ENCODE measurements around the gene PRUNE2. TPM values are rescaled to one million over a fixed set of nuclear protein-coding genes. Genes with fewer than 3 reads are reported as not detected.

Gene PRUNE2
- total RNA-seq, 1 donor from 2014 or later: 0.78 TPM

DNA sequence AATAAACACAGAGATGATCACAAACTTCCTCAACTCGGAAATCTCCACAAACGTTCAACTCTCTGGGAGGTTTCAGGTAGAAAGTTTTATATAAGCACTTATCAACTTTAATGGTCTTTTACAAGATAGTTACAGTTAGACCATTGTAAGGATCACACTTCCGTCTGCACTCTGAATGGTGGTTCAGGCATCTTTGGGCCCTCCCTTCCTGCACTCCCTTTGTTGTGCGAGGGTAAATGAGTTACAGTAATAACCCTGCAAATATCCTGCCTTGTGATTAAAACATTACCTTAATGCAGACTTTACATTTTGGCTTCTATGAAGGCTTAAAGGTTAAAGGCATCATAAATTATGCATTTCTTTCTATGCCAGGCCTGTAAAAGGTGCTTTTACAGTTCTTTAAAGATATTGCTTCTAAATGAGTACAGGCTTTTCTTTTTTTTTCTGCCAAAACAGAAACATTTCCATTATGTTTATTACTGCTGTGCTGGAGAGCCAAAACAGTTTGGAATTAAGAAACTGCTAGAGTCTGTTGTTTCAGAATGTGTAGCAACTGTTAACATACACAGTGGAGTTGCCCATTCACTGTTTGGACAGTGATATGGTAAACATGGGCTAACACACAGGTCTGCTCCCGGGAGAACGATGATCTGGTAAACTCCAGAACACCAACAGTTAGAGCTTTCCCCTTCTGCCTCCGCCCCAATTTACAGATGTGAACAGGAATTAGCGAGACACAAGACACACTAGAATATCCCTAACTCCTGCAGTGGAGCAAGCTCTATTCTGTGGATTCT lies 1.1 kb downstream of the PRUNE2 start:
- no peak for ATAC-seq
- no peak for DNase-seq (ENCODE audit: low spot score)

DNA sequence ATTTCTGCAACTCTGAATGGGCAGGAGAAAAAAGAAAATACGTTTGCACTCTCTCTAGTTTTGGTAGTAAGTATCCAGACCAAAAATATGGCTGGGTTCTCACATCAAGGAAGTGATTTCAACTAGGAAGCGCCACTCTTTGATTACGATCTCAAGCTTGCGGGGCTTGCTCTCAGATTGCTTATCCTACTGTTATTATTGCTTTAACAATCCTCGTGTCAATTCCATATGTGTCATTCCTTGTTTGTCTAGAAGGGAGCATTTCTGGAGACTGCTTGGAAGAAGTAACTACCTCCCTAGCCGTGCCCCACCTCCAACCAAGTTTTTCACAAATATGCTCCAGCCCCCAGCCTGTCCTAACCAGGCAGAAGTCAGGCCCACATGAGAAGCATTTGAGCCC lies 3.5 kb downstream of the PRUNE2 start:
- no peak for ATAC-seq
- no peak for DNase-seq (ENCODE audit: low spot score)

DNA sequence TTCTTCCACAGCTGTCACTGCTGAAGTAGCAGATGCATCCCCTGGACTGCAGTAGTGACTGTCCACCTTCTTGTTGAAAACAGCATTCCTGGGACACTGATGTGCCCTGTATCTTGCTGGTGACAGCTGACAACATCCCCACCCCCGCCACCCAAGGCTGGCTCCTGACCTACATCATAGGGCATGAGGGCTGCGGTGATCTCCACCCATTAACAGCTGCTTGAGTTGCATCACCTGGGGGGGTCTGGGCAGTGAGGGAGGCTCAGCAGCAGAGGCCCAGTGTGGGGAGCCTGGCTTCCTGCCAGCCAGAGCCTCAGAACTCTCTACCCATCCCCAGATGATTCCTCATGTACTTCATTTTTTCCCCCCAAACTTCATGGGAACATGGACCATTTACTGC lies 4.1 kb downstream of the PRUNE2 start:
- no peak for ATAC-seq
- no peak for DNase-seq (ENCODE audit: low spot score)

DNA sequence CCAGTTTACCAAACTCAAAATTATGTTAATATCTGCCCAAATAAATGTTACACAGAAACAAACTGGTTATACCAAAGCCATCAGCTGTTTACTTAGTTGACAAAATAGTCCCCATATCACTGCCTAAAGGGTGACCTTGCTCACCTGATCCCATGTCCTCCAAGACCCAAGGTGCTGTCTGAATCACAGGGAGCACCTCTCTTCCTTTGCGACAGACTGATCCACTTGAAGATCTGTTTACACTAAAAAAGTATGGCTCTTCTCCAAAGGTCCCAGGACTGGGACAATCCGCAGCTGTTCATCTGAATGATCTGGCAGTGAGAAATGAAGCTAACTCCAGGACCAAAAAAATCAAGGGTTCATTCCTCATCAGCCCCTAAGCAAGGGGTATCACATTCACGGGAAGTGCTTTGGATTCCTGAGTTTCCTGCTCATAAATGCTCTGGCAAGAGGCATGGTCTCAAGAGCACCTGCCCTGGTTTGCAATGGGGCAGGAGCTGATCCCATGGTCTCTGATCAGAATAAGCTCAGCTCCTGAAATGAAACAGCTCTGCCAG lies 5.0 kb downstream of the PRUNE2 start:
- no peak for ATAC-seq
- no peak for DNase-seq (ENCODE audit: low spot score)

DNA sequence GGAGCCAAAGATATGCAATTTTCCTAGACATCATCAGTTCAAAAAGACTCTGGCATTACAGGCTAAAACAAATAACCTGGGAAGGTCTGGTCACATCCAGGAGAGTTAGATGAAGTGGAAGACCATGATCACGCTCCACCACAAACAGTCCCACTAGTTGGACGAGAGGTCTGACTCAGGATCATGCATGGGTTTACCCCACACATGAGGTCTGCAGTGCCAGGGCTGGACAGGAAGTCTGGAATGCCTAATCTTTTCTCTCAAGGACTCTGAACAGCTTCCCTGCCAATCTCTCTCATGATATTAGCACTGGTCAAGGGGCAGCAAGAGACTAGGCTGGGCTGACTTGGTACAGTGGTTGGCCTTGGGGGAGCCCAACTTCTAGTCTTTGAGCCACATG lies 7.1 kb downstream of the PRUNE2 start:
- DNase-seq (ENCODE audit: low spot score): no peak
- no peak for ATAC-seq

DNA sequence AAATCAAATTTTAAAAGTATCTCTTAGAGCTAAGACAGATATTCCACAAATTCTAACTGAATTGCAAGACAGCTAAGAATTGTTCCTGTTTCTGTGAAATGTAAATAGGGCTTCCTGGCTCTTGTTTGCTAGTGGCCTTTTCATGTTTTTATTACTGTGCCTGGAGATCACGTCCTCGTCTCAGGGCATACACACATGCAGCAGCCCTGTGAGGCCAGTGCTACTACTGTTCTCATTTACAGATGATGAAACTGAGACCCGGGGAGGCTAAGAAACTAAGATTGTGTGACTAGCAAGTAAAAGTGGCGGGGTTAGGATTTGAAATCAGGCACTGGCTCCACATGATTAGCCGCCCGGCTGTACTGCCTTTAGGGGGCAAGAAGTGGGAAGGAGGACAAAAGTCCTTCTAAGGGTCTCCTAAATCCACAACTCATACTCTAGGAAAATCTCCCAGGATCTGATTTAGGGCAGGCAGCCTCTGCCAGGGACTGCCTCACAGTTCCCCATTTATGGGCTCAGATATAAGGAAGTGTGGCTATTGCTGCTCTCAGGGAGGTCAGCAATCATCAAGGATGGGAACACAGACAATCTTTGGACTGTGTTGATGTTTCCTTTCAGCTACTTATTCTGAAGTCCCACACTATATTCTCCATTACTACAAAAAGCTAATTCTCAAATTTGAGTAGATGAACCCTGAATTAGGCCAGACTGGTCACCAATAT lies 7.9 kb downstream of the PRUNE2 start:
- ATAC-seq: no peak

DNA sequence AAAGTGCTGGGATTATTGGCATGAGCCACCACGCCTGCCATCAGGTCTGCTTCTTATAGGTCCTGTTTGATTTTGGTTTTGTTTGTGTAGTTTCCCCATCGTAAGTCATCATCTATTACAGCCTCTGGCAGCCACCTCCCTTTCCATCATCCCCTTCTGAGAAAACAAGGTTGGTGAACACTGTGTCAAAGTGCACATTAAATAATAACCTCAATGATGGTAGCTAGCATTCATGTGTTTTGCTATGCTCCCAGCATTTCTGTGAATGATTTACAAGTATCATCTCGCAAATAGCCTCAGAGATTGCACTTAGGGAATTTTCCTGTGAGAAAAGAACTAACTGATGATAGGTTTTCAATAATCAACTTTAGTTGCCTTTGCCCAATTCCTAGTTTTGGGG lies 9.9 kb downstream of the PRUNE2 start:
- ATAC-seq (no peak), DNase-seq (ENCODE audit: low spot score) (no peak)

More for the DNA sequence above, 7.9 kb downstream of the PRUNE2 start:
- DNase-seq (ENCODE audit: low spot score): no peak

DNA sequence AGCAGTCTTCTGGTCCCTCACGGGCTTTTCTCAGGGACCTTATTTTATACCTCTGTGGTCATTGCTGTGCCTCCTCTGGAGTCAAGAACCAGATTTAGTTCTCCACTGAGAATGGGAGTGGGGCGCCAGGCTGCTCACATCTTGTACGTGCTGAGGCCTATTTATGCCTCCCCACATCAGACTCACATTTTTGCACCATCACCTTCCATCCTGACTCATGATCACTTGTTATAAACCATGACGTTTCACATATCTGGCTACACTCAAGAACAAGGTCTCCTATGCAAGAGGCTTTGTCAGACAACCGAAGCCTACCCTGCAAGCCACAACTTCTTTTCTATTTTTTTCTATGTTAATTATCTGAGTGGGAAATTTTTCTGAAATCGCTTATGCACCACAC lies 10.7 kb downstream of the PRUNE2 start:
- DNase-seq (ENCODE audit: low spot score): no peak
- no peak for ATAC-seq

DNA sequence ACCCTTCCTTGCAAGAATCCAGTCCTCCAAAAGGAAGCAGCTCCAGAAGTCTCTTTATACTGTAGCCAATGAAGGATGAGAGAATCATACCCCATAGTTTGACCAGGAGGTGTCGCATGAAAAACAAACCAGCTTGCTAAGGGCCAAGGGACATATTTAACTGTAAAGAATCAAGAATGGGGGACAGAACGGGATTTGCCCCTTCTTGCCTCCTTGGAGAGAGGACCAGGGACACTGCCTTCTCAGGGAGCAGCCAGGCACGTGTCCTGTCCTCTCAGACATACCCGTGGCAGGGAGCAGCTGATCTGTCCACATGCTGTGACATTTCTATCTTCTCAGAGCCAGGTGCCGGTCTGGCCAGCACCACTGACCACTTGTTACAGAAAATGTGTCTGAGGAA lies 11.7 kb downstream of the PRUNE2 start:
- ATAC-seq (no peak), DNase-seq (ENCODE audit: low spot score) (no peak)

DNA sequence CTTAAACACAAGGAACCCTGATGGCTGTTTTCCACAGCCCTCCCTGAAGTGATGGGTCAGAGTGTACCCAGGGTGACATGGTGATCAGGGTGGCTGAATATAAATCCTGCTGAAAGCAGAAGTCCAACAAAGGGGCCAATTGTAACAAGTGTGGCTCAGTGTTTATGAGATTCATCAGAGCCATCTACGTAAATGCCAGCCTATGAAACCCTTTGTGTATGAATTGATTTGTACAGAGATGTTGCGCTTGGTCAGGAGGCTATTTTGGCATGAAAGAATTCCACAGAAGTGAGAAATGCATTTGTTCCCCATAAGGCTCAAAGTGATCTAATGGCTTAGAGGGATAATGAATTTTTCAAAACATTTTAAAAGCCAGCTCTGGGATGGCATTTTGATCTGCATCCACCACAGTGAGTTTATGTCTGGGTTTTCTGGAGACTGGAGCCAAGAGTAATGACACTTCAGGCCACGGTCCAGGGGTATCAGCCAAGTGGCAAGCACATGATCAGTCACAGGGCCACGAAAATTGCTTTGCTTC lies 12.4 kb downstream of the PRUNE2 start:
- no peak for ATAC-seq
- no peak for DNase-seq (ENCODE audit: low spot score)

DNA sequence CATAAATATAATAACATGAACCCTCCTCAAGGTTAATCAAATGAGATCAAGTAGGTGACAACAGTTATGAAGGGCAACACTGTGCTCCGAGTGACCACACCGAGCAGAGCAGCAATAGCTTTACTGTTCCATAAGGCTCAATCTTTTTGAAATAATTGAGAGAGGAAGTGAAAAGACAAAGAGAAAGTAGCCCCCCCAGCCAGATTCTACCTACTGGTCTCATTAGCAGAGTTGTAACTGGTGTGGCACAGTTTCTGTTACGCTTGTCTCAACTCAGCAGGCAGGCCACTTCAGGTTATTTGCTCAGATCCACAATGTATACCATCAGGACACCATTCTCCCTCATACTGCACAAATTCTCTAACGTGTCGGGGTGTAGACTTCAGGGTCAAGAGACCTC lies 14.0 kb downstream of the PRUNE2 start:
- ATAC-seq: no peak
- no peak for DNase-seq (ENCODE audit: low spot score)

DNA sequence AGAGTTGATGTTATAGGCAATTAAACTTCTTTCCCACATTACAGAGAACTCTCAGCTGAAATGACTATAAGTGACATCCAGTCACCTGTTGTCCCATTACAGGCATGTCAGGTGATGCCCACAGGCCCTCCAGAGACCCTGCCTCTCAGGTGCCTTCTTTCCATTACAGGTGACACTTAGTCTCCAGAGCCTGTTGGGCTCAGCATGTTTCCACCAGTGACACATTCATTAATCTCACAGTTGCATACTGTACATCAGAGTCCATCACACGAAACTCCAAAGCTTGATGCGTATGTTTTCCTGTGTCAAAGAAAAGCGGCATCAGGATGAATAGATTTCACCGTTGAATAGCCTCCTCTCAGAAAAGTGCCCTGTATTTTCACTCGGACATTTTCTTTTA lies 14.6 kb downstream of the PRUNE2 start:
- no peak for ATAC-seq

DNA sequence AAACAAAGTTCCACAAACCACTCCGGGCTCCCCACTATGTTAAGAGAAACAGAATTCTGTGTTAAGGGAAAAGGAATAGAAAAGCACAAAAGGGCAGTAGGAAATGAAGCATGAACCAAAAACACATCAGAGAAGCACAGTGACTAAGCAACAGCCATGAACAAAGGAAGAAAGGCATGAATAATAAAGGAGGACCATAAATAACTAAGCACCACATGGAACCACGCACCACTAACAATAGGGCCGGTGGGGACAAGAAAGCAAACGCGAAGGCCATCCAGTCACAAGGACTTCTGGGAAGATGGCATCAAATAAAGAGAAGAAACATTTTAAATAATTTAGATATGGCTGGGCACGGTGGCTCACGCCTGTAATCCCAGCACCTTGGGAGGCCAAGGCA lies 18.0 kb downstream of the PRUNE2 start:
- DNase-seq (ENCODE audit: low spot score) (no peak), ATAC-seq (no peak)

More for the DNA sequence above, 14.6 kb downstream of the PRUNE2 start:
- DNase-seq (ENCODE audit: low spot score): no peak

DNA sequence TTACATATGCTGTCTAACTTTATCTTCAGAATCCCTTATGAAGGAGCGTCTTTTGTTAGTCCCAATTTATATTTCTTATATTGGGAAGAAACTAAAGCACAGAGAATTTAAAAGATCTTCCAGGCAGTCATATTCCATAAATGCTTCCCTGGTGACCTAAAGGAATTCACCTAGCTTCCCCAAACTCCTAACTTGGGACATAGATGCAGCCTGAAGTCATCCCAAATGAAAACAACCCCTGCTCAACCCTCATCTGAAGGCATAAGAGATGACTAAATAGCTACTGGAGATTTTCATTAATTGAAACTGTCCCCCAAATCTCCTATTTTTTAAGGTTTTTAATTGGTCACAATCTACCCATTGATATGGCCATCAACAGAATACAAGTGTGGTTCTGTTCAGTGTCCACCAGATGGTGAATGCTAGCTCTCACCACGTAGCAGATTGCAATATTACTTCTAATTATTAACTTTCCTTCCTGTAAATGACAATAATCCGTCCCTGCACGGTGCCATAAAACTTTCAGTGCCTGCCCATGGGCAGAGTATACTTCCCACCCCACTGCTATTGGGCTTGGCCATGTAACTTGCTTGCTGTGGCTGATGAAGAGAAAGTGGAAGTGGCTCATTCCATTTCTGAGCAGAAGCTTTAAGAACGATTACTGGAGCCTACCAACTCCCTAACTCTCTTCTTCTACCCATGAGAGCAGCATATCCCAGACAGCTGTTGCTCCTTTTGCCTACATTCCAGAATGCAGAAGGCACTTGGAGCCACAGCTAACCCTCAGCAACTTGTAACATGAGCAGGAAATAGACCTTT lies 18.7 kb downstream of the PRUNE2 start:
- DNase-seq (ENCODE audit: low spot score) (no peak), ATAC-seq (no peak)

DNA sequence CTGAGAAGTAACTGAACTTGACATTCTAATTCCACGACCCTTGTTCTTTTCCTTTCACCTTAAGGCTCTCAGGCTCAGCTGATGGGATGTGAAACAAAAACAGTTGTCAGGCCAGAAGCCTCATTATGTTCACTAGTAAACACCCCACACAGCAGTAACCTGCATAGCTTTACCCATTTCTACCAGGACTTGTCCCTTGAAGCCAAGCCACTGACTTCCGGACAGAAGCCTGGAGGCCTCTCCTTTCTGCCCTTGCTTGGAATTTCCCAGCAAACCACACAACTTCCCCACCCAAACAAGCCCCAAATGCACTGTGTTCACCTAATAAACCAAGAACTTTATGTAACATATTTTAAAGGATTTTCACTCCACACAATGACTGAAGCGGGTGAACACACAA lies 19.6 kb downstream of the PRUNE2 start:
- DNase-seq (ENCODE audit: low spot score) (no peak), ATAC-seq (no peak)

DNA sequence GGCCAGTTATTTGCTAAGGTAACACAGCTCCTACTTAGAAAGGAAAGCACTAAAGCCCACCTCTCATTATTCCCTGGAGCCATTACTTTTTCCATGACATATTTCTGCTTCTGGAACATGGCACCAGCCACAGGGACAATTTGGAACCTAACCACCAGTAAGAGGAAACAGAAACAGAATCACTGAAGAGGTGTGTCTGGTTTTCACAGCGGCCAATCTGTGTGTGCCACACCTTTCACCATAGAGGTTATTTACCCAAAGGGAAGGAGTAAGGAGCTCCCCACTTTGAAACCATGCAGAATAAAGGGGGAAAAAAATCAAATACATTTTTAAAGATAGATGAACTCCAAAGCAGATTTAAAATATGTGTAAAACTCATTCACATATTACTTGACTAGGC lies 21.1 kb downstream of the PRUNE2 start:
- DNase-seq (ENCODE audit: low spot score): no peak
- ATAC-seq: no peak

DNA sequence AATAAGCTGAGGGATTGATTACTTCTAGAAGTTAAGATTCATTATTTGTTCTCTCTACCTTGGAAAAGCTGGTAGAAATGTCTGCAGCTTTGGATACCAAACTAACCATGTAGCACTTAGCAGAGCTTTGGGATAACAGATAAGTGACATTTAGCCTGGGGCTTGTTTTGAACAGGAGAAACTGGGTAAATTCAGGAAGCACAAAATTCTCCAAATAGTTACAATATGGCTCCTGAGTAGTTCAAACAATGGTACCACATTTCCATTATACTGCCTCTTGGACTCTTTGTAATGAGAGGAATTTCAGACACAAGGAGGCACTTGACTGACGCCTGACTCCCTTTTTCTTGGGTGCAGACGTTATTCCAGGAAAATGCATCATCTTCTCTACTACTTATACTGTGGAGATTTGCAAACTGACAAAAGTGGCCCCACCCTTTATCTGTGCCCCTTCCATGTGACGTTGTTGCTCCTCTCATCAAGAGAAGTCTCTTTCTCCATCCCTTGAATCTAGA lies 22.5 kb downstream of the PRUNE2 start:
- no peak for ATAC-seq

DNA sequence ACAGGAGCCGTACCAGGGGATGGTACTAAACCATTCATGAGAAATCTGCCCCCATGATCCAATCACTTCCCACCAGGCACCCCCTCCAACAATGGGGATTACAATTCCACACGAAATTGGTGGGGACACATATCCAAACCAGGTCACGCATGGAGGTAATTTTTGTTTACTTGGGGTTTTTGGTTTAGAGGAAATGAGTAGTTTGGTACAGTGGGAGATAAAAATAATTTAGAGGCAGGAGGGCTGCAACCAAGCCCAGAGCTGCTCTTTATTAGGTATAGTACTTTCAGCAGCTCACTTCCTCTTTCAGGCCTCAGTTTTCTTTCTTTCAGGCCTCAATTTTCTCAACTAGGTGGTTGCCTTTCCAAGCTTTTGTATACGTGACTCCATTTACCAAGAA lies 23.2 kb downstream of the PRUNE2 start:
- ATAC-seq (no peak), DNase-seq (ENCODE audit: low spot score) (no peak)

More for the DNA sequence above, 22.5 kb downstream of the PRUNE2 start:
- no peak for DNase-seq (ENCODE audit: low spot score)

DNA sequence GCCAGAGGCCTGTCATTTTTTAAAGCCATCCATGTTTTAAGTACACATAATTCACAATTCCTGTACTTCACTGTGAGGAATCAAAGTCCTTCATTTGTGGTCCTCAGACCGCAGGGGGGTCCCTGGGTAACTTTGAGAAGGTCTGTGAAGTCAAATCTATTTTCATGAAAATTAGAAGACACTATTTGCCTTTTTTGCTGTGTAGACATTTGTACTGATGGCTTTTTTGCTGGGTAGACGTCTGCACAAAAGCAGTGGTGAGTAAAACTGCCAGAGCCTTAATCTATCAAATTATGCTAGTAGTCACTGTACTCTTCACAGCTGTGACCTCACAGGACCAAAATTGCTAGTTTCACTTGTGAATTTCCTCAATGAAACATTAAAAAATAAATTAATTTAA lies 25.7 kb downstream of the PRUNE2 start:
- ATAC-seq: no peak

DNA sequence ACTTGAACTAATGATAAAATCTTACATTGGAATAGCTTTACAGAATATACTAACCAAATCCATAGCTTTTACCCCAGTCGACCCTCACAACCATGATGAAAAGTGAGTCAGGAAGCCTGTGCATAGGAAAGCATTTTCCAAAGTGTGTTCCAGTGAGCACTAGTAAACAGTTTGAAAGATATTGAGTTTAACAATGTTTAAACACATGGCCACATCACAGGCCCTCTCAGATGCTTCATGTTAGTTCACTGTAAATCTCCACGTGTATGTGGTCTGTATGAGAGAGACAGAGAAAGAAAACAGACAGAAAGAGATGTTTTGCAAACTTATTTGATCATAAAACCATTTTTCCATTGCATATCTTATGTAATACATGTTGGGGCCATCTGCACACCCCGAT lies 27.0 kb downstream of the PRUNE2 start:
- DNase-seq (ENCODE audit: low spot score): no peak
- no peak for ATAC-seq

More for the DNA sequence above, 25.7 kb downstream of the PRUNE2 start:
- no peak for DNase-seq (ENCODE audit: low spot score)

DNA sequence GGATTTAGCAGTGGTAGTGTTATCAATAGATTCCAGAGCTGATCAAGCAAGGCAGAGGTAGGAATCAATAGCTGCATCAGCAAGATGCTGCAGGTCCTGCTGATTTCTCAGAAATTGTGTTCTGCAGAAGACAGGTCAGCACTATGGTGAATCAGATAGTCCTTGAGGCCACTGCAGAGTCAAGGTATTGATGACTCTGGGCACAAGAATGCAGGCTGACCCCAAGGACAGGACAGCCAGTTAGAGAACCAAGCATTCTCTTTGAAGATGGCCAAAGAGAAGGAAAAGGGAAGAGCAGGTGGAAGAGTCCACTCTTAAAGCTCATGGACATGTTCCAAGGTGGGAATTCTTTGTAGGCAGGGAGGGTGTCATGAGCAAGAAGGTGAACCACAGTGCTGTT lies 28.0 kb downstream of the PRUNE2 start:
- DNase-seq (ENCODE audit: low spot score) (no peak), ATAC-seq (no peak)

Measured in left lobe of liver (tissue), 2 donors.